ENCODE measurements around the gene TTLL11.
A peak's percentile ranks its signal among the peaks of the same experiment; 100 is the strongest.

The TTLL11 gene

GRCh38 chr9:122109035-122109813 lies 16.1 kb upstream of the TTLL11 start:
- DNase-seq (ENCODE audit: low spot score), result no peak

- DNase-seq (ENCODE audit: low spot score), result no peak
These were observed 14.2 kb upstream of the TTLL11 start for GRCh38 chr9:122107291-122107805.

GRCh38 chr9:122106576-122106975 lies 13.5 kb upstream of the TTLL11 start:
- DNase-seq (ENCODE audit: low spot score), result no peak

GRCh38 chr9:122103985-122104384 lies 10.9 kb upstream of the TTLL11 start:
- no peak for DNase-seq (ENCODE audit: low spot score)

- no peak for DNase-seq (ENCODE audit: low spot score)
These were observed 9.0 kb upstream of the TTLL11 start for GRCh38 chr9:122102156-122102555.

- DNase-seq (ENCODE audit: low spot score), result no peak
These were observed 7.6 kb upstream of the TTLL11 start for GRCh38 chr9:122100756-122101155.

- DNase-seq (ENCODE audit: low spot score), result peak; percentile 77
These were observed 6.3 kb upstream of the TTLL11 start for GRCh38 chr9:122099271-122099869.

- no peak for DNase-seq (ENCODE audit: low spot score)
These were observed 4.7 kb upstream of the TTLL11 start for GRCh38 chr9:122097679-122098315.

- no peak for DNase-seq (ENCODE audit: low spot score)
These were observed 3.7 kb upstream of the TTLL11 start for GRCh38 chr9:122096620-122097415.

- DNase-seq (ENCODE audit: low spot score), result peak; percentile 50
These were observed 2.1 kb upstream of the TTLL11 start for GRCh38 chr9:122095010-122095767.

- DNase-seq (ENCODE audit: low spot score), result no peak
These were observed 1.2 kb downstream of the TTLL11 start for GRCh38 chr9:122091682-122092592.

GRCh38 chr9:122090981-122091380 lies 2.1 kb downstream of the TTLL11 start:
- no peak for DNase-seq (ENCODE audit: low spot score)

- DNase-seq (ENCODE audit: low spot score), result no peak
These were observed 2.7 kb downstream of the TTLL11 start for GRCh38 chr9:122090287-122090883.

- no peak for DNase-seq (ENCODE audit: low spot score)
These were observed 4.0 kb downstream of the TTLL11 start for GRCh38 chr9:122088880-122089706.

- DNase-seq (ENCODE audit: low spot score), result no peak
These were observed 5.5 kb downstream of the TTLL11 start for GRCh38 chr9:122087406-122088200.

- DNase-seq (ENCODE audit: low spot score), result no peak
These were observed 6.2 kb downstream of the TTLL11 start for GRCh38 chr9:122086873-122087272.

GRCh38 chr9:122085260-122085659 lies 7.8 kb downstream of the TTLL11 start:
- no peak for DNase-seq (ENCODE audit: low spot score)

GRCh38 chr9:122084026-122084675 lies 9.0 kb downstream of the TTLL11 start:
- no peak for DNase-seq (ENCODE audit: low spot score)
